ENCODE measurements around the gene PTPRD. TPM values are rescaled to one million over a fixed set of nuclear protein-coding genes. Genes with fewer than 3 reads are reported as not detected.

PTPRD gene
- total RNA-seq, 1 experiment from 2014 or later = 0.02 TPM

- Histone ChIP-seq H2AFZ (ENCODE audit: low read depth, low read length, poor library complexity, severe bottlenecking) (no peak overlapping the region), H3K9ac (ENCODE audit: low read length) (no peak overlapping the region), H3K4me1 (ENCODE audit: control insufficient read depth in 1 of 2, insufficient read depth in 2 of 2, low read length in 2 of 2) (no peaks in the 10 kb centered on the region), H3K4me3 (replicated peaks in 1 of 2; ENCODE audit: low read depth in 1 of 2, low read length in 2 of 2) (no peak overlapping the region), H3K27ac (ENCODE audit: low read depth, low read length) (no peak overlapping the region), H3K27me3 (ENCODE audit: insufficient read depth, low read length) (no peaks in the 10 kb centered on the region), H3K4me2 (ENCODE audit: low read length) (no peak overlapping the region), H3K9me3 (ENCODE audit: control insufficient read depth in 1 of 2, insufficient read depth in 1 of 2, low read depth in 1 of 2, low read length in 2 of 2) (peaks cover 13 to 16% of the 10 kb centered on the region in 2 experiments; a peak in 2 of 4 replicates), H4K20me1 (ENCODE audit: insufficient read depth) (no peaks in the 10 kb centered on the region), H3K79me2 (ENCODE audit: insufficient read depth, low read length) (no peaks in the 10 kb centered on the region), H3K9me2 (ENCODE audit: insufficient read depth) (no peaks in the 10 kb centered on the region), H3K36me3 (ENCODE audit: control insufficient read depth in 1 of 2, insufficient read depth in 2 of 2, low read length in 2 of 2) (no peaks in the 10 kb centered on the region)
- intact Hi-C loops (cut with micrococcal nuclease) = no loop called here
- BruUV-seq (replicated peaks) = no TSS peak
- DNase-seq (ENCODE audit: low read depth, low spot score) (no peak), ATAC-seq (no peak)
- TF ChIP-seq ELF1 (IDR thresholded peaks at IDR 0.05; ENCODE audit: borderline replicate concordance, low read depth) (no peak), MAX (IDR thresholded peaks at IDR 0.05) (no peak), POLR2A (IDR thresholded peaks at IDR 0.05; ENCODE audit: borderline replicate concordance, extremely low read depth, insufficient read depth, insufficient read length) (no peak), EZH2 (IDR thresholded peaks at IDR 0.05) (no peak), JUND (IDR thresholded peaks at IDR 0.05) (no peak)
- TF ChIP-seq, protein P1, sequence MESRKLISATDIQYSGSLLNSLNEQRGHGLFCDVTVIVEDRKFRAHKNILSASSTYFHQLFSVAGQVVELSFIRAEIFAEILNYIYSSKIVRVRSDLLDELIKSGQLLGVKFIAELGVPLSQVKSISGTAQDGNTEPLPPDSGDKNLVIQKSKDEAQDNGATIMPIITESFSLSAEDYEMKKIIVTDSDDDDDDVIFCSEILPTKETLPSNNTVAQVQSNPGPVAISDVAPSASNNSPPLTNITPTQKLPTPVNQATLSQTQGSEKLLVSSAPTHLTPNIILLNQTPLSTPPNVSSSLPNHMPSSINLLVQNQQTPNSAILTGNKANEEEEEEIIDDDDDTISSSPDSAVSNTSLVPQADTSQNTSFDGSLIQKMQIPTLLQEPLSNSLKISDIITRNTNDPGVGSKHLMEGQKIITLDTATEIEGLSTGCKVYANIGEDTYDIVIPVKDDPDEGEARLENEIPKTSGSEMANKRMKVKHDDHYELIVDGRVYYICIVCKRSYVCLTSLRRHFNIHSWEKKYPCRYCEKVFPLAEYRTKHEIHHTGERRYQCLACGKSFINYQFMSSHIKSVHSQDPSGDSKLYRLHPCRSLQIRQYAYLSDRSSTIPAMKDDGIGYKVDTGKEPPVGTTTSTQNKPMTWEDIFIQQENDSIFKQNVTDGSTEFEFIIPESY (IDR thresholded peaks at IDR 0.05; ENCODE audit: extremely low read depth, insufficient replicate concordance, low read length) = no peak
- TF ChIP-seq, protein P2, sequence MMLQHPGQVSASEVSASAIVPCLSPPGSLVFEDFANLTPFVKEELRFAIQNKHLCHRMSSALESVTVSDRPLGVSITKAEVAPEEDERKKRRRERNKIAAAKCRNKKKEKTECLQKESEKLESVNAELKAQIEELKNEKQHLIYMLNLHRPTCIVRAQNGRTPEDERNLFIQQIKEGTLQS (IDR thresholded peaks at IDR 0.05) = no peak
- CTCF ChIA-PET = no interaction called here
- POLR2A ChIA-PET = no interaction called here
- RAD21 ChIA-PET (ENCODE audit: low non-redundant PET in 1 of 2, low total read pairs in 2 of 2, uncharacterized antibody in 2 of 2, unreplicated experiment in 2 of 2) = no interaction called here
Measured at GRCh38 chr9:8804613-8805012, 1808.2 kb downstream of the PTPRD start.

DNA sequence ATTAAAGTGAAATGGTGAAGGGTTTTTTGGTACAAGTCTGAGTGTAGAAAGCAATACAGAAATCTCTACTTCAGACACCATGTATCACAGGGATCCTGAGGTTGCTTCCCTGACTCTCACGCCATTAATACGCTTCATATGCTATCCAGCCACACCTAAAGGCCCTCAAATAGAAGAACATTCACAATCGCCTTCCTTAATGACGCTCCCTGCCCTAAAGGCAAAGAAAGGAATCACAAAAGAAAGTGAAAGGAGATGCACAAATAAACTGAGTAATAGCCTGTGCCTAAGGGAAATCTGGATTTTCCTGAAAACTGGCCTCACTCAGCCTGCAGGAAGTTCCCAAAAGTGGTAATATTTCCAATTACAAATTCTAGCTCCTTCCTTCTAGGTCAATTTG is 1810.6 kb downstream of the PTPRD start:
- Histone ChIP-seq H3K9me2 (ENCODE audit: insufficient read depth) (no peaks in the 10 kb centered on the region), H3K9ac (ENCODE audit: low read length) (no peak overlapping the region), H3K36me3 (ENCODE audit: control insufficient read depth in 1 of 2, insufficient read depth in 2 of 2, low read length in 2 of 2) (no peaks in the 10 kb centered on the region), H3K79me2 (ENCODE audit: insufficient read depth, low read length) (no peaks in the 10 kb centered on the region), H3K27ac (ENCODE audit: low read depth, low read length) (no peak overlapping the region), H3K9me3 (ENCODE audit: control insufficient read depth in 1 of 2, insufficient read depth in 1 of 2, low read depth in 1 of 2, low read length in 2 of 2) (peaks cover 8 to 19% of the 10 kb centered on the region in 2 experiments; a peak in 2 of 4 replicates), H4K20me1 (ENCODE audit: insufficient read depth) (no peaks in the 10 kb centered on the region), H3K4me2 (ENCODE audit: low read length) (no peak overlapping the region), H3K4me1 (ENCODE audit: control insufficient read depth in 1 of 2, insufficient read depth in 2 of 2, low read length in 2 of 2) (no peaks in the 10 kb centered on the region), H3K27me3 (ENCODE audit: insufficient read depth, low read length) (no peaks in the 10 kb centered on the region), H2AFZ (ENCODE audit: low read depth, low read length, poor library complexity, severe bottlenecking) (no peak overlapping the region), H3K4me3 (replicated peaks in 1 of 2; ENCODE audit: low read depth in 1 of 2, low read length in 2 of 2) (no peak overlapping the region)
- ATAC-seq = no peak
- BruUV-seq (replicated peaks) = no TSS peak
- intact Hi-C loops (cut with micrococcal nuclease) = no loop called here
- ChIA-PET POLR2A (no interaction called here), RAD21 (ENCODE audit: low non-redundant PET in 1 of 2, low total read pairs in 2 of 2, uncharacterized antibody in 2 of 2, unreplicated experiment in 2 of 2) (no interaction called here), CTCF (no interaction called here)
- no peak for DNase-seq (ENCODE audit: low read depth, low spot score)
- TF ChIP-seq SRF (IDR thresholded peaks at IDR 0.05; ENCODE audit: low read depth) = no peak
- TF ChIP-seq TCF7L2 (IDR thresholded peaks at IDR 0.05; ENCODE audit: borderline replicate concordance, extremely low read depth, insufficient read depth, insufficient read length) = no peak
- TF ChIP-seq SP1 (IDR thresholded peaks at IDR 0.05; ENCODE audit: low read depth) = no peak
- TF ChIP-seq, protein P1 (IDR thresholded peaks at IDR 0.05; ENCODE audit: extremely low read depth, insufficient replicate concordance, low read length) = no peak
- TF ChIP-seq, protein P2 (IDR thresholded peaks at IDR 0.05) = no peak
- no peak for TF ChIP-seq JUND (IDR thresholded peaks at IDR 0.05)
- TF ChIP-seq FOSL1 (IDR thresholded peaks at IDR 0.05; ENCODE audit: low read depth) = no peak
- no peak for TF ChIP-seq EZH2phosphoT487 (IDR thresholded peaks at IDR 0.05; ENCODE audit: borderline replicate concordance)
- TF ChIP-seq CEBPB (IDR thresholded peaks at IDR 0.05; ENCODE audit: low read depth) = no peak
